Measurements from ENCODE around the gene RABL3. TPM values are rescaled to one million over a fixed set of nuclear protein-coding genes. Genes with fewer than 3 reads are reported as not detected.
A peak's percentile ranks its signal among the peaks of the same experiment; 100 is the strongest.

Gene RABL3
- total and polyA plus RNA-seq, 2 of the 4 experiments (the other 2 are of a cell fraction): 5.3 to 17.0 TPM

- H2AK9ac ChIP-seq (replicated peaks; ENCODE audit: low read depth, low read length, poor library complexity): no peak overlapping the region
- no peak overlapping the region for H3K4me3 ChIP-seq (ENCODE audit: insufficient read depth, low read depth, low read length)
- no peaks in the 10 kb centered on the region for H4K20me1 ChIP-seq (ENCODE audit: insufficient read depth, low read length)
- peak overlapping the region; percentile 17; the same call in 1 of the 2 replicates for H2BK120ac ChIP-seq (ENCODE audit: low read depth, low read length)
- no peak overlapping the region for H4K5ac ChIP-seq (ENCODE audit: low read depth, low read length)
- H2AFZ ChIP-seq (replicated peaks; ENCODE audit: low read length, poor library complexity): no peak overlapping the region
- H3K4ac ChIP-seq (ENCODE audit: low read depth, low read length): peak overlapping the region; percentile 23; the same call in 1 of the 2 replicates
- peaks cover 16 to 35% of the 10 kb centered on the region in 2 experiments for H3K79me1 ChIP-seq (ENCODE audit: low read depth in 1 of 2, low read length in 2 of 2)
- no peak overlapping the region for H4K91ac ChIP-seq (ENCODE audit: insufficient read depth, low read depth, low read length)
- H3K4me2 ChIP-seq (ENCODE audit: low read depth, low read length): peak overlapping the region; percentile 54; the same call in 1 of the 2 replicates
- H2BK5ac ChIP-seq (ENCODE audit: low read depth, low read length, poor library complexity, severe bottlenecking): peak overlapping the region; percentile 74
- dilution Hi-C loops (cut with HindIII; ENCODE audit: low sequenced_read_pairs, unreplicated experiment): no loop called here
- H4K8ac ChIP-seq (ENCODE audit: low read depth in 2 of 2, low read length in 2 of 2): peak overlapping the region in 1 of 2 experiments; percentile 34; a peak in 2 of 4 replicates
- H3K27ac ChIP-seq (ENCODE audit: insufficient read depth, low read length): no peak overlapping the region
- ChIA-PET POLR2A (ENCODE audit: unreplicated experiment) (no interaction called here), CTCF (interaction anchor here (1.0 to 1.4 kb wide), 2 partner anchors 46 to 196 kb away, joined by 3 read pairs; no protein-coding TSS in a partner anchor)
- no peaks in the 10 kb centered on the region for H3K27me3 ChIP-seq (ENCODE audit: control insufficient read depth, insufficient read depth, low read length)
- peaks cover 5% of the 10 kb centered on the region; the same call in 1 of the 2 replicates for H3K9me1 ChIP-seq (ENCODE audit: insufficient read depth, low read length)
- H3K18ac ChIP-seq (ENCODE audit: low read depth, low read length): no peak overlapping the region; the same call in 1 of the 2 replicates
- no peak for ATAC-seq (ENCODE audit: low read depth)
- peak overlapping the region; percentile 5; the same call in 1 of the 2 replicates for H3K14ac ChIP-seq (replicated peaks; ENCODE audit: low read depth, low read length)
- intact Hi-C loops (cut with micrococcal nuclease): no loop called here
- BruUV-seq (replicated peaks): no TSS peak
- WGBS, 2 experiments (ENCODE audit: extremely low coverage in 2 of 2, insufficient read length in 1 of 2): 71% methylated on average over 1 of the region's 1 CpG; no CpG with 5 or more reads in 1 of the 2 experiments
- no peak for TF ChIP-seq CTCF (conservative IDR thresholded peaks at IDR 0.05; ENCODE audit: low read depth, low read length)
- TF ChIP-seq RFX5 (IDR thresholded peaks at IDR 0.05; ENCODE audit: low read depth, low read length): peak; percentile 78
- TF ChIP-seq CEBPB (IDR thresholded peaks at IDR 0.05; ENCODE audit: low read depth, low read length): no peak
- TF ChIP-seq USF2 (IDR thresholded peaks at IDR 0.05; ENCODE audit: low read depth, low read length): no peak
- TF ChIP-seq CHD1 (IDR thresholded peaks at IDR 0.05; ENCODE audit: low read depth, low read length): no peak
- H2BK20ac ChIP-seq (ENCODE audit: low read depth, low read length): peak overlapping the region; percentile 72
- no peak overlapping the region; the same call in 1 of the 2 replicates for H3K9ac ChIP-seq (ENCODE audit: low read depth, low read length)
- no peak for DNase-seq
- H2BK15ac ChIP-seq (ENCODE audit: low read depth, low read length): peak overlapping the region; percentile 66; the same call in 1 of the 3 replicates
- 0 out of 2 replicates have a peak overlapping the region, but pooled peaks have one; percentile 17 for H2AK5ac ChIP-seq (ENCODE audit: low read depth, low read length)
- no peaks in the 10 kb centered on the region for H3K36me3 ChIP-seq (ENCODE audit: control insufficient read depth, insufficient read depth, low read length)
- H3K4me1 ChIP-seq (ENCODE audit: control insufficient read depth, insufficient read depth, low read length): peaks cover 9% of the 10 kb centered on the region
- H3K9me3 ChIP-seq (ENCODE audit: control insufficient read depth, insufficient read depth, low read length): no peaks in the 10 kb centered on the region
- in situ Hi-C loops (cut with MboI; ENCODE audit: low sequenced_read_pairs): no loop called here
- H3K56ac ChIP-seq (ENCODE audit: extremely low read depth, insufficient read depth, low read length): no peak overlapping the region
- 0 out of 2 replicates have a peak overlapping the region, but pooled peaks have one; percentile 14 for H3K23ac ChIP-seq (ENCODE audit: low read depth, low read length)
Measured at GRCh38 chr3:120763601-120764000, 21.3 kb upstream of the RABL3 start.
